GM12878 (cell line): ENCODE data around the gene ZNF595. TPM values are rescaled to one million over a fixed set of nuclear protein-coding genes. Genes with fewer than 3 reads are reported as not detected.
"Not testable (repeated sequence)": the region's sequence is repeated elsewhere in the genome, so short reads cannot be mapped to it uniquely, and the experiment has no call there.

ENCODE experiments used
- ATAC-seq: fragments of 200-7000 bp; cut with Tn5 transposase; 3 replicates; pipeline ENCODE4 v1.9.1; 2020; ENCODE audit warnings: mild to moderate bottlenecking, moderate library complexity
- BruUV-seq: library from RNA; stranded (reverse); fragments of 400-500 nt; replicated peaks from 2 replicates; lab custom pipeline; 2021; lab: Mats Ljungman, UMichigan
- CTCF ChIA-PET: fragments of 300-600 bp; sonication (Branson Sonifier 250); formaldehyde crosslinking; extraction: SDS; loops from one replicate; lab custom pipeline; 2021; ENCODE audit warnings: inconsistent platforms; lab: Yijun Ruan, JAX
- POLR2A ChIA-PET: fragments of 350-600 bp; formaldehyde crosslinking; extraction: SDS; loops from one replicate; lab custom pipeline; 2021; ENCODE audit warnings: inconsistent platforms; lab: Charles Lee
- RAD21 ChIA-PET: fragments of 300-600 bp; sonication (Branson Sonifier 250); formaldehyde crosslinking; loops from one replicate; lab custom pipeline; 2023; ENCODE audit warnings: antibody characterized with exemption; ENCODE audit not compliant: unreplicated experiment; lab: Charles Lee
- SMC1A ChIA-PET: fragments of 300-600 bp; sonication (Branson Sonifier 250); formaldehyde crosslinking; loops from one replicate; lab custom pipeline; 2023; ENCODE audit not compliant: unreplicated experiment, uncharacterized antibody; lab: Charles Lee
- DNase-seq: peaks from one replicate; pipeline ENCODE4 v3.0.0-alpha.2; 2011; ENCODE audit warnings: low read depth, low spot score
- FAIRE-seq: peaks from 3 replicates; lab custom pipeline; 2011; peaks lifted over from hg19 to GRCh38; lab: Jason Lieb, UNC
- H2AFZ ChIP-seq: 2 replicates; pipeline ENCODE4 v1.6.0; 2011; ENCODE audit warnings: low read depth, low read length, control low read depth; ENCODE audit not compliant: control insufficient read depth
- H3K27ac ChIP-seq: 2 replicates; pipeline ENCODE4 v1.5.1; 2011; ENCODE audit warnings: control low read depth; ENCODE audit not compliant: control insufficient read depth, insufficient read depth
- H3K27me3 ChIP-seq, 2 experiments: replicated peaks in 1 of 2; 2 replicates each; pipeline versions ENCODE4 v1.6.0 to v1.6.1; 2011; ENCODE audit warnings: low read length in 1 of 2; ENCODE audit not compliant: control insufficient read depth in 2 of 2, insufficient read depth in 2 of 2
- H3K36me3 ChIP-seq, 2 experiments: 2 replicates each; pipeline ENCODE4 v1.5.1; 2011; ENCODE audit warnings: low read length in 1 of 2; ENCODE audit not compliant: control insufficient read depth in 2 of 2, insufficient read depth in 2 of 2
- H3K4me1 ChIP-seq: 2 replicates; pipeline ENCODE4 v1.6.1; 2011; ENCODE audit warnings: mild to moderate bottlenecking, low read length, moderate library complexity, mixed read lengths; ENCODE audit not compliant: control insufficient read depth, insufficient read depth
- H3K4me2 ChIP-seq: 2 replicates; pipeline ENCODE4 v1.6.0; 2011; ENCODE audit warnings: control low read depth; ENCODE audit not compliant: control insufficient read depth, insufficient read depth
- H3K4me3 ChIP-seq: fragments of 200-600 bp; sonication (generic); 2 replicates; pipeline ENCODE4 v1.5.1; 2016
- H3K79me2 ChIP-seq: 2 replicates; pipeline ENCODE4 v1.6.0; 2011; ENCODE audit warnings: low read length; ENCODE audit not compliant: control insufficient read depth, insufficient read depth
- H3K9ac ChIP-seq: 2 replicates; pipeline ENCODE4 v1.8.0; 2011; ENCODE audit warnings: low read length, control low read depth, mixed read lengths; ENCODE audit not compliant: control insufficient read depth, insufficient read depth
- H3K9me3 ChIP-seq: replicated peaks from 3 replicates; pipeline ENCODE4 v1.5.1; 2011; ENCODE audit warnings: mild to moderate bottlenecking, low read length; ENCODE audit not compliant: control insufficient read depth, insufficient read depth
- H4K20me1 ChIP-seq: 2 replicates; pipeline ENCODE4 v1.6.0; 2011; ENCODE audit not compliant: control insufficient read depth, insufficient read depth
- CTCF ChIP-seq, 3 experiments: IDR thresholded peaks in 2 of 3; conservative IDR thresholded peaks in 1 of 3; 2 replicates each; pipeline ENCODE4 v1.5.1; 2011; ENCODE audit warnings: low read depth in 3 of 3, low read length in 3 of 3, mild to moderate bottlenecking in 3 of 3, control low read depth in 2 of 3, moderate library complexity in 2 of 3, inconsistent platforms in 1 of 3, mixed read lengths in 1 of 3; ENCODE audit not compliant: control insufficient read depth in 2 of 3, insufficient read depth in 1 of 3; ENCODE audit errors: extremely low read depth in 1 of 3
- ZBTB33 ChIP-seq: fragments of 450-650 bp; IDR thresholded peaks from 2 replicates; pipeline ENCODE4 v1.6.1; 2017; ENCODE audit warnings: mild to moderate bottlenecking
- WGBS: methylation state at CpG from one replicate; pipeline ENCODE4 v1.1.6; 2016; ENCODE audit warnings: low lambda C conversion rate; ENCODE audit not compliant: insufficient replicate concordance, insufficient coverage; ENCODE audit errors: missing lambda C conversion rate; 5-methylcytosine and 5-hydroxymethylcytosine counted together
- in situ Hi-C: fragments of 300-500 bp; cut with MboI; formaldehyde crosslinking; loops from 9 replicates; pipeline ENCODE4 v1.14.3; 2018; ENCODE audit warnings: mixed read lengths
- intact Hi-C: fragments of 100-400 bp; cut with micrococcal nuclease; formaldehyde crosslinking; loops from one replicate; pipeline ENCODE4 v1.14.2; 2022; ENCODE audit not compliant: unreplicated experiment
- polyA plus RNA-seq, 11 experiments: library from polyadenylated mRNA; depleted of rRNA in 4 of 11; unstranded in 6 of 11; stranded (reverse) in 5 of 11; fragments of >200 nt; fragmentation: Nextera tagmentation in 4 of 11; fragmentation: Illumina TruSeq in 1 of 11; extraction: Ambion mirVana in 4 of 11; extraction: Trizol in 1 of 11; gene quantifications; 1 replicate in 1 of 11; 2 replicates in 10 of 11; pipeline versions ENCODE4 v1.2.1 to v1.2.3, GENCODE V29; 2011 to 2016; ENCODE audit warnings: inconsistent platforms in 2 of 11, missing spikeins in 2 of 11, low read depth in 1 of 11
- total RNA-seq, 4 experiments: library from RNA; depleted of rRNA in 3 of 4; stranded (reverse); fragments of >200 nt in 3 of 4; fragmentation: Illumina TruSeq in 1 of 4; extraction: Trizol in 1 of 4; gene quantifications; 2 replicates each; pipeline versions ENCODE4 v1.2.1 to v1.2.3, GENCODE V29; 2013 to 2021

Gene ZNF595
- total and polyA plus RNA-seq, 10 of the 15 experiments (the other 5 are each of a cell fraction or from before 2014, with no cell fraction given): 0.14 to 0.21 (median 0.18) TPM; not detected in 7

DNA sequence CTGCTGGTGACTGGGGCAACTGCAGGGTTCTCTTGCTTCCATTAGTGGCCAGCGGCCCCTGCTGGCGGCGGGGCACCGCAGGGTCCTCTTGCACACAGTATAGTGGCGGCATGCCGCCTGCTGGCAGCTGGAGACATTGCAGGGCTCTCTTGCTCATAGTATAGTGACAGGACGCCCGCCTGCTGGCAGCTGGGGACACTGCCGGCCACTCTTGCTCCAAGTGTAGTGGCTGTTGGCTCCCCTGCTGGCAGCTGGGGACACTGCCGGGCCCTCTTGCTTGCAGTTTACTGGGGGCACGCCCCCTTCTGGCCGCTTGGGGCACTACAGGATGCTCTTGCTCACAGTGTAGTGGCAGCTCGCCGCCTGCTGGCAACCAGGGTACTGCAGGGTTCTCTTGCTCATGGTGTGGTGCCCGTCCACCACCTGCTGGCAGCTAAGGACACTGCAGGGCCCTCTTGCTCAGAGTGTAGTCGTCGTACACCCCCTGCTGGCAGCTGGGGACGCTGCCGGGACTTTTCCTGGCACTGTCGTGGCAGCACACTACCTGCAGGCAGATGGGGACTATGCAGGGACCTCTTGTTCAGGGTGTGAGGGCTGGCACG is 41.2 kb upstream of the ZNF595 start:
- H3K4me2 ChIP-seq, RAD21 ChIA-PET, H3K9ac ChIP-seq, H3K9me3 ChIP-seq, BruUV-seq, H3K27ac ChIP-seq, H2AFZ ChIP-seq, H3K36me3 ChIP-seq, H3K79me2 ChIP-seq, intact Hi-C loops, DNase-seq, CTCF ChIA-PET, H3K27me3 ChIP-seq, FAIRE-seq, H3K4me3 ChIP-seq, SMC1A ChIA-PET, H4K20me1 ChIP-seq, H3K4me1 ChIP-seq, POLR2A ChIA-PET, in situ Hi-C loops: not testable (repeated sequence)
- 78% methylated on average over 15 of the region's 21 CpGs for WGBS
- TF ChIP-seq ZBTB33 (0 out of 2 replicates have a peak, but pooled peaks have one; percentile 42), CTCF (IDR thresholded peaks at IDR 0.05 in 2 of 3, conservative IDR thresholded peaks at IDR 0.05 in 1 of 3; ENCODE audit: control insufficient read depth in 2 of 3, extremely low read depth in 1 of 3, insufficient read depth in 1 of 3, low read depth in 3 of 3, low read length in 3 of 3) (0 out of 6 replicates have a peak, but pooled peaks of 2 of the 3 experiments have one; percentile 6 to 13)
- peak; percentile 68 for ATAC-seq

GRCh38 chr4:18128-18527 is 35.0 kb upstream of the ZNF595 start:
- H4K20me1 ChIP-seq, H3K4me3 ChIP-seq, H3K36me3 ChIP-seq, H3K9me3 ChIP-seq, SMC1A ChIA-PET, H3K79me2 ChIP-seq, H2AFZ ChIP-seq, H3K27ac ChIP-seq, H3K27me3 ChIP-seq, H3K4me2 ChIP-seq, H3K9ac ChIP-seq, POLR2A ChIA-PET, CTCF ChIA-PET, intact Hi-C loops, H3K4me1 ChIP-seq, BruUV-seq, in situ Hi-C loops, ATAC-seq, RAD21 ChIA-PET, DNase-seq, FAIRE-seq: not testable (repeated sequence)
- WGBS: 20% methylated on average over 3 of the region's 3 CpGs

DNA sequence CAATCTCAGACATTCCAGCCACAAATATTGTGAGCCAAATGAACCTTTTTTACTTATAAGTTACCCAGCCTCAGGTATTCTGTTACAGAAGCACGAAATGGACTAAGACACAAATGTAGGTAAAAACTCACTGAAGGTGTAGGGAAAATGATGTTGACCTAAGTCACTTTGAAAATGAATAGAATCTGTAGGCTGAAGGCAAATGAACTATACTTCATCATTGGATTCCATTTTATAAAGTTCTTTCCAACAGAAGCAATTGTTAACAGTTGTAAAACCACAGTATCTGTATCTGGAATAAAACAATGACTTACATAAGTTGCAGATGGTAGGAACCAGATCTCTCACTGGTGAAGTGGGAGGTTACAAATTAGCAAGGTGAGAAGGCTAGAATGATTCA is 34.5 kb upstream of the ZNF595 start:
- POLR2A ChIA-PET, H3K4me2 ChIP-seq, ATAC-seq, H4K20me1 ChIP-seq, H3K4me3 ChIP-seq, RAD21 ChIA-PET, intact Hi-C loops, DNase-seq, H2AFZ ChIP-seq, H3K79me2 ChIP-seq, SMC1A ChIA-PET, H3K27me3 ChIP-seq, BruUV-seq, H3K36me3 ChIP-seq, in situ Hi-C loops, CTCF ChIA-PET, H3K9ac ChIP-seq, FAIRE-seq, H3K4me1 ChIP-seq, H3K27ac ChIP-seq, H3K9me3 ChIP-seq: not testable (repeated sequence)
- 3% methylated on average over 1 of the region's 1 CpG for WGBS
